Cardiac fibroblast (primary cell): Measurements from ENCODE around the gene CMYA5.
"Not testable (repeated sequence)": the region's sequence is repeated elsewhere in the genome, so short reads cannot be mapped to it uniquely, and the experiment has no call there.

Source experiments
- DNase-seq, 2 donors: peaks; one replicate each; pipeline versions ENCODE4 v3.0.0 to v3.0.0-alpha.2; 2010; ENCODE audit warnings: low read depth in 2 of 2
- H3K4me3 ChIP-seq, 2 donors: replicated peaks in 1 of 2; 1 replicate in 1 of 2; 2 replicates in 1 of 2; pipeline ENCODE4 v1.5.1; 2011; ENCODE audit warnings: low read depth in 2 of 2, low read length in 2 of 2, mild to moderate bottlenecking in 2 of 2, moderate library complexity in 1 of 2
- TF ChIP-seq, protein P1 (sequence below): IDR thresholded peaks from one replicate; pipeline ENCODE4 v1.5.1; 2011; ENCODE audit warnings: low read depth, mild to moderate bottlenecking, low read length, inconsistent platforms

Gene CMYA5

DNA sequence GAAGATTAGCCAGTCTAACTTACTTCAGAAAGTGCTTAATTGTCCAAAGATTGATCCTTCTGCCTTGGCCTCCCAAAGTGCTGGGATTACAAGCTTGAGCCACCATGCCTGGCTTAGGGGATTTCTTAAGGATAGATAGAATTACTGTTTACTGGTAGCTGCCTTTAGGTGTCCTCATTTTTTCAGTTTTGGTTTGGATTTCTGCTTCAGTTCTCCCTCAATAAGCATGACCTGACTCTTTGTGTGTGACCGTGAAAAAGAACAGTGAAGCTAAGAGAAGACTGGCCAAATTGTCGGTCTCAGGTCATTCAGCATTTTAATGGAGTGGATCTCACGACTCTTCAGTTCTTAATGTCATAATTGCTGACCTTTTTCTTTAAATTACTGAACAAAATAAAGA, 22.9 kb upstream of the CMYA5 start:
- no peak for DNase-seq
- no peak overlapping the region for H3K4me3 ChIP-seq
- TF ChIP-seq, protein P1, sequence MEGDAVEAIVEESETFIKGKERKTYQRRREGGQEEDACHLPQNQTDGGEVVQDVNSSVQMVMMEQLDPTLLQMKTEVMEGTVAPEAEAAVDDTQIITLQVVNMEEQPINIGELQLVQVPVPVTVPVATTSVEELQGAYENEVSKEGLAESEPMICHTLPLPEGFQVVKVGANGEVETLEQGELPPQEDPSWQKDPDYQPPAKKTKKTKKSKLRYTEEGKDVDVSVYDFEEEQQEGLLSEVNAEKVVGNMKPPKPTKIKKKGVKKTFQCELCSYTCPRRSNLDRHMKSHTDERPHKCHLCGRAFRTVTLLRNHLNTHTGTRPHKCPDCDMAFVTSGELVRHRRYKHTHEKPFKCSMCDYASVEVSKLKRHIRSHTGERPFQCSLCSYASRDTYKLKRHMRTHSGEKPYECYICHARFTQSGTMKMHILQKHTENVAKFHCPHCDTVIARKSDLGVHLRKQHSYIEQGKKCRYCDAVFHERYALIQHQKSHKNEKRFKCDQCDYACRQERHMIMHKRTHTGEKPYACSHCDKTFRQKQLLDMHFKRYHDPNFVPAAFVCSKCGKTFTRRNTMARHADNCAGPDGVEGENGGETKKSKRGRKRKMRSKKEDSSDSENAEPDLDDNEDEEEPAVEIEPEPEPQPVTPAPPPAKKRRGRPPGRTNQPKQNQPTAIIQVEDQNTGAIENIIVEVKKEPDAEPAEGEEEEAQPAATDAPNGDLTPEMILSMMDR: no peak

DNA sequence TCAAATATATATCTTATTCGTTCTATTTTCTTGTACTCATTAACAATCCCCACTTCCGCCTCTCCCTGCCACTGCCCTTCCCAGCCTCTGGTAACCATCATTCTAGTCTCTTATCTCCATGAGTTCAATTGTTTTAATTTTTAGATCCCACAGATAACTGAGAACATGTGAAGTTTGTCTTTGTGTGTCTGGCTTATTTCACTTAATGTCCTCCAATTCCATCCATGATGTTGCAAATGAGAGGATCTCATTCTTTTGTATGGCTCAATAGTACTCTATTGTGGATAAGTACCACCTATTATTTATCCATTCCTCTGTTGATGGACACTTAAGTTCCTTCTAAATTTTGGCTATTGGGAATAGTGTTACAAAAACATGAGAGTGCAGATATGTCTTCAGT, 17.2 kb upstream of the CMYA5 start:
- TF ChIP-seq, protein P1: no peak
- no peak overlapping the region for H3K4me3 ChIP-seq

DNA sequence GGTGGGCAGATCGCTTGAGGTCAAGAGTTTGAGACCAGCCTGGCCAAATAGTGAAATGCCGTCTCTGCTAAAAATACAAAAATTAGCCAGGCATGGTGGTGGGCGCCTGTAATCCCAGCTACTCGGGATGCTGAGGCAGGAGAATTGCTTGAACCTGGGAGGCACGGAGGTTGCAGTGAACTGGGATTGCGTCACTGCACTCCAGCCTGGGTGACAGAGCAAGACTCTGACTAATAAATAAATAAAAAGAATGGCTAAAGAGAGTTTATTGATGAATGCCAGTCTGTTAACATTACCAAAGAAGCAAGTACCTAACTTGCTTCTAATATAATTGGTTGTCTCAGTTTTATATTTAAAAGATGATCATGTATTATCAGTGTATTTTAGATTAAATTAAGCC, 13.3 kb upstream of the CMYA5 start:
- H3K4me3 ChIP-seq: not testable (repeated sequence)
- peak in 1 of 2 donors; percentile 48 for DNase-seq

More for the DNA sequence above, 17.2 kb upstream of the CMYA5 start:
- DNase-seq: no peak

DNA sequence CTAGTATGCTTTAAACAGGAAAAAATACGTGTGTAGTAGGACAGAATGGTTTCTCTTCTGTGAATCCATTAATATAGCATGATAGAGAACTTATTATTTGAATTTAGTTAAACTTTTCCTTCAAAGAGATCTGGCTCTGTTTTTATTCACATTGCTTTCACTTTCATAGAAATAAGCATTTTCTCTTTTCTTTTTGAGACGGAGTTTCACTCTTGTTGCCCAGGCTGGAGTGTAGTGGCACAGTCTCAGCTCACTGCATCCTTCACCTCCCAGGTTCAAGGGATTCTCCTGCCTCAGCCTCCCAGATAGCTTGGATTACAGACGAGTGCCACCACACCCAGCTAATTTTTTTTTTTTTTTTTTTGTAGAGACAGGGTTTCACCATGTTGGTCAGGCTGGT, 7.5 kb upstream of the CMYA5 start:
- DNase-seq, H3K4me3 ChIP-seq: not testable (repeated sequence)

DNA sequence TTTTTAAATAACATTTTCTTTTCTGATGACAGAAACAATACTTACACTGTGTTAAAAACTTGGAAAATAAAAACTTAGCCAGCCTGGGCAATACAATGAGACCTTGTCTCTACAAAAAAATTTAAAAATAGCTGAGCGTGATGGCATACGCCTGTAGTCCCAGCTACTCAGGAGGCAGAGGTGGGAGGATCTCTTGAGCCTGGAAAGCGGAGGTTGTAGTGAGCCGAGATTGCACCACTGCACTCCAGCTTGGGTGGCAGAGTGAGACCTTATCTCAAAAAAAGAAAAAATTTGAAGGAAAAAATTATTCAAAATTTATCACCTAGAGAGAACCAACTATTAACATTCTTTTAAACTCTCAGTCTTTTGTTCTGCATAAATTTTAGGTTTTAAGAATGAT, 4.9 kb upstream of the CMYA5 start:
- no peak overlapping the region for H3K4me3 ChIP-seq
- DNase-seq: no peak
- TF ChIP-seq, protein P1: no peak

DNA sequence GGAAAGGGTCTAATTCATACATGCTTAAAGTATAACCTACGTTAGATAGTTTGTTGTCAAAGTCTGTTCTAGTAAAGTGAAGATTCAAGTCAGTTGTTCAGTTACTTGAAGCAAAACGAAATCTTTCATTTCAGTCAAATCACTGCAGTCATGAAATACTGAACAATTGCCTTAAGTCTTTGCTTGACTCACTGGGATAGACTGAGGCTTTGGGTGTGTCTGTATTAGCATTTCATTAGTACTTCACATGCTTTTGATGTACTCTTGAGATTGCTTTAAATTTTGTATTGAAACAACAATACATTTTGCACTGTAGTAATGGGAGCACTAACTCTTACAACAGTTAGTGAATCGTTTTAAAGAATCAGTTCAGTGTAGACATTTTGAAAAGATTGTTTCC, 4.0 kb upstream of the CMYA5 start:
- TF ChIP-seq, protein P1: no peak
- H3K4me3 ChIP-seq: no peak overlapping the region

DNA sequence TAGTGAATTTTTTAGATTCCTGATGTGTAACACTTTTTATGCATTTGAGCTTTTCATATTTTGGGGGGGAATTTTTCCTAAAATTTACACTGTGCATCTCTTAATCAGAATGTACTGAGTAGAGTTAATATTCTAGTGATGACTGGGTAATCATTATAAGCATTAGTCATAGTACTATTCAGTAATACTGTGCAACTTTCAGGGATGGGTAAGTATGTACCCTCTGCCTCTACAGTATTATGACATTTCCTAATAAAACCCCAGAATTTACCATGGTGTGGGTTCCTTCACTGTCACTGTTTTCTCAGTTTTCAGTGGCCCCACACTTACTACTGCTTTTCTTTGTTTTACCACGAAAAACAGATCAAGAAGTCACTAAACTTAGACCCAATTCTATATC, 2.8 kb upstream of the CMYA5 start:
- H3K4me3 ChIP-seq: no peak overlapping the region
- no peak for DNase-seq
- TF ChIP-seq, protein P1: no peak

More for the DNA sequence above, 4.0 kb upstream of the CMYA5 start:
- DNase-seq: peak in 1 of 2 donors; percentile 18

DNA sequence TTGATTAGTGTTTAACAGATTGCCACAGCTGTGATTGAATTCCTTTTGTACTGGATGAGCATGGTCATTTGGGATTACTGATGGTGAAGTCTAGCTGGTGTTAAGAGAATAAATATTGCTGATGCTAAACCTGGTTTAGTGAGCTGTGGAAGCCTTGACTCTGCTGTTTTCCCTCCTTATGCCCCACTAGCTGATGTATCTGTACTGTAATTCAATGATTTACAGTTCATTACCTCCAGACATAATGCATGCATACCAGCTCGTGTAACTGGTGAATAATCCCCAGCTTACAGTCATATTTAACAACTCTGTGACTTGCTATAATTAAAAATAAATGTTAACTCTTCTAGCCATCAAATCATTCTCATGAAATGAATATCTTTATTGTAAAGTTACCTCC, 1.7 kb upstream of the CMYA5 start:
- no peak for DNase-seq
- H3K4me3 ChIP-seq: no peak overlapping the region
- TF ChIP-seq, protein P1: no peak
